ENCODE data around the gene EIF4G3. TPM values are rescaled to one million over a fixed set of nuclear protein-coding genes. Genes with fewer than 3 reads are reported as not detected.
"Not testable (repeated sequence)": the region's sequence is repeated elsewhere in the genome, so short reads cannot be mapped to it uniquely, and the experiment has no call there.

Gene EIF4G3
- total and polyA plus RNA-seq, 10 of the 15 experiments (the other 5 are each of a cell fraction or from before 2014, with no cell fraction given) = 7.4 to 45.1 (median 29.1) TPM

GRCh38 chr1:21182181-21182731, 5.6 kb upstream of the EIF4G3 start:
- Histone ChIP-seq H3K4me3 (no peak overlapping the region), H4K20me1 (ENCODE audit: control insufficient read depth, insufficient read depth) (no peaks in the 10 kb centered on the region), H3K4me1 (ENCODE audit: control insufficient read depth, insufficient read depth, low read length) (peaks cover 3% of the 10 kb centered on the region; the same call in 1 of the 2 replicates), H3K9ac (ENCODE audit: control insufficient read depth, insufficient read depth, low read length) (no peak overlapping the region), H3K4me2 (ENCODE audit: control insufficient read depth, insufficient read depth) (no peak overlapping the region), H3K79me2 (ENCODE audit: control insufficient read depth, insufficient read depth, low read length) (no peaks in the 10 kb centered on the region), H3K27me3 (replicated peaks in 1 of 2; ENCODE audit: control insufficient read depth in 2 of 2, insufficient read depth in 2 of 2, low read length in 1 of 2) (no peaks in the 10 kb centered on the region), H3K9me3 (replicated peaks; ENCODE audit: control insufficient read depth, insufficient read depth, low read length) (no peaks in the 10 kb centered on the region), H2AFZ (ENCODE audit: control insufficient read depth, low read depth, low read length) (no peak overlapping the region), H3K36me3 (ENCODE audit: control insufficient read depth in 2 of 2, insufficient read depth in 2 of 2, low read length in 1 of 2) (no peaks in the 10 kb centered on the region), H3K27ac (ENCODE audit: control insufficient read depth, insufficient read depth) (no peak overlapping the region)
- in situ Hi-C loops (cut with MboI) = loop anchor here (10.0 kb wide), 1 partner anchor 657 kb away; no protein-coding TSS in a partner anchor
- CTCF ChIA-PET = interaction anchor here (0.6 to 5.6 kb wide), 3 partner anchors 13 to 414 kb away, joined by 3 to 35 read pairs (median 4); no protein-coding TSS in a partner anchor
- no peak for DNase-seq (ENCODE audit: low read depth, low spot score)
- TF ChIP-seq NFYA (IDR thresholded peaks at IDR 0.05; ENCODE audit: borderline replicate concordance, low read depth, low read length) = no peak
- TF ChIP-seq MTA2 (IDR thresholded peaks at IDR 0.05; ENCODE audit: low read depth) = no peak
- no peak for TF ChIP-seq ZBTB33 (IDR thresholded peaks at IDR 0.05)
- no peak for TF ChIP-seq ATF7 (IDR thresholded peaks at IDR 0.05; ENCODE audit: low read depth)
- TF ChIP-seq E4F1 (IDR thresholded peaks at IDR 0.05; ENCODE audit: borderline replicate concordance, partially characterized antibody) = no peak
- TF ChIP-seq CHD2 (IDR thresholded peaks at IDR 0.05; ENCODE audit: borderline replicate concordance, low read depth, low read length) = no peak
- no peak for TF ChIP-seq TCF7 (IDR thresholded peaks at IDR 0.05; ENCODE audit: borderline replicate concordance)
- no peak for TF ChIP-seq RUNX3 (IDR thresholded peaks at IDR 0.05; ENCODE audit: low read length)
- TF ChIP-seq FOXM1 (IDR thresholded peaks at IDR 0.05; ENCODE audit: low read depth, low read length) = no peak
- no peak for TF ChIP-seq ZNF274 (IDR thresholded peaks at IDR 0.05; ENCODE audit: insufficient read depth, insufficient read length)
- TF ChIP-seq CREB1 (IDR thresholded peaks at IDR 0.05; ENCODE audit: low read depth) = no peak
- WGBS (ENCODE audit: insufficient coverage, insufficient replicate concordance, low lambda C conversion rate, missing lambda C conversion rate) = 31% methylated on average over 7 of the region's 7 CpGs
- no TSS peak for BruUV-seq (replicated peaks)
- ATAC-seq = no peak; the same call in 2 of the 3 replicates
- POLR2A ChIA-PET = no interaction called here
- SMC1A ChIA-PET (ENCODE audit: uncharacterized antibody, unreplicated experiment) = interaction anchor here (1.5 to 2.0 kb wide), 3 partner anchors 9 to 191 kb away, joined by 3 to 4 read pairs (median 4); no protein-coding TSS in a partner anchor
- FAIRE-seq = no peak
- intact Hi-C loops (cut with micrococcal nuclease; ENCODE audit: unreplicated experiment) = no loop called here
- RAD21 ChIA-PET (ENCODE audit: unreplicated experiment) = interaction anchor here (1.0 to 1.7 kb wide), 3 partner anchors 8 to 186 kb away, joined by 3 to 7 read pairs (median 4); no protein-coding TSS in a partner anchor

- H4K20me1 ChIP-seq (ENCODE audit: control insufficient read depth, insufficient read depth); BruUV-seq (replicated peaks); H3K9me3 ChIP-seq (replicated peaks; ENCODE audit: control insufficient read depth, insufficient read depth, low read length); ATAC-seq; H3K27ac ChIP-seq (ENCODE audit: control insufficient read depth, insufficient read depth); DNase-seq (ENCODE audit: low read depth, low spot score); H3K27me3 ChIP-seq (replicated peaks in 1 of 2; ENCODE audit: control insufficient read depth in 2 of 2, insufficient read depth in 2 of 2, low read length in 1 of 2); FAIRE-seq; H3K4me1 ChIP-seq (ENCODE audit: control insufficient read depth, insufficient read depth, low read length); H3K4me2 ChIP-seq (ENCODE audit: control insufficient read depth, insufficient read depth); in situ Hi-C loops (cut with MboI); H2AFZ ChIP-seq (ENCODE audit: control insufficient read depth, low read depth, low read length); H3K4me3 ChIP-seq; H3K9ac ChIP-seq (ENCODE audit: control insufficient read depth, insufficient read depth, low read length); H3K36me3 ChIP-seq (ENCODE audit: control insufficient read depth in 2 of 2, insufficient read depth in 2 of 2, low read length in 1 of 2): not testable (repeated sequence)
- ChIA-PET RAD21 (ENCODE audit: unreplicated experiment) (interaction anchor here (0.6 to 1.3 kb wide), 4 partner anchors 94 to 1814 kb away, joined by 3 to 5 read pairs (median 3); no protein-coding TSS in a partner anchor), SMC1A (ENCODE audit: uncharacterized antibody, unreplicated experiment) (interaction anchor here (1.0 to 1.8 kb wide), 4 partner anchors 11 to 196 kb away, joined by 3 to 4 read pairs (median 3); no protein-coding TSS in a partner anchor), CTCF (interaction anchor here (0.6 to 1.2 kb wide), 3 partner anchors 11 to 192 kb away, joined by 3 read pairs; no protein-coding TSS in a partner anchor), POLR2A (interaction anchor here (0.6 kb wide), 1 partner anchor 401 kb away, joined by 3 read pairs; no protein-coding TSS in a partner anchor)
- peaks cover 29% of the 10 kb centered on the region for H3K79me2 ChIP-seq (ENCODE audit: control insufficient read depth, insufficient read depth, low read length)
- intact Hi-C loops (cut with micrococcal nuclease; ENCODE audit: unreplicated experiment) = loop anchor here (10.0 kb wide), 2 partner anchors 183 to 393 kb away; partner anchors contain the start of gene HP1BP3
- 79% methylated on average over 16 of the region's 16 CpGs for WGBS (ENCODE audit: insufficient coverage, insufficient replicate concordance, low lambda C conversion rate, missing lambda C conversion rate)
Observed at GRCh38 chr1:21178271-21178670, 1.6 kb upstream of the EIF4G3 start.

Measured in GM12878 (cell line).